ENCODE data around the gene APCDD1.

The APCDD1 gene

DNA sequence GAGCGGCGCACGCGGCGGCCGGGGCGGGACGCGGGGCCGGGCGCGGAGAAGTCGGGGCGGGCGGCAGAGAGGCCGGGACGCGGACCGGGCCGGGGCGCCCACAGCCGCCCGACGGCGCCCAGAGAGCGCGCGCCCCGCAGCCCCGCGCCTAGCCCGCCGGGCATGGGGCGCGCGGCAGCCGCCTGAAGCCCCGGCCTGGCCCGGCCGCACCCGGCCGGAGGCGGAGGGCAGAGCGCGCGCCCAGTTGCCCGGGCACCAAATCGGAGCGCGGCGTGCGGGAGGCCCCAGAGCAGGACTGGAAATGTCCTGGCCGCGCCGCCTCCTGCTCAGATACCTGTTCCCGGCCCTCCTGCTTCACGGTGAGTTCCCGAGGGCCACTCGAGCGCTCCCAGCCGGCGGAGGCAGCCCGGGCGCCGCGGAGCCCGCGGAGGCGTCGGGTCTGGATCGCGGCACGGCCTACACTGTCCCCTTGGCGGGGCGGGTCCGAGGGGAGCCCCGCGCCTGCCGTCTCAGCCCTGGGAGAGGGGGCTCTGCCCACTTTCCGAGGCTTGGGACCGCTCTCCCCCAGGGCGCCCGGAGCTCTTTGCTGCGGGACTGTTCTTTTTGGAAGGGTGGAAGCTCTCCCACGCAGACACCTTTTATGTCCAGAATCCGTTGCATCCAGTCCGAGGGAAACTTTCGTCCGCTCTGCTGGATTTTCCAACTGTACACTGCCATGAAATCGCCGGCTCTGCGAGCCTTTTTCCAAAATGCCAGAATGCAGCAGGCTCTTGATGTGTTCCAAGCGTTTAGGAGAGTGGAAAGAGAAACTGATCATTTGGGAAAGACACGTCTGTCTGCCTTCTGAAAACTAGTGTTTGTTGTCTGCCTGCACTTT, 484 bp downstream of the APCDD1 start:
- TF ChIP-seq, protein P1, sequence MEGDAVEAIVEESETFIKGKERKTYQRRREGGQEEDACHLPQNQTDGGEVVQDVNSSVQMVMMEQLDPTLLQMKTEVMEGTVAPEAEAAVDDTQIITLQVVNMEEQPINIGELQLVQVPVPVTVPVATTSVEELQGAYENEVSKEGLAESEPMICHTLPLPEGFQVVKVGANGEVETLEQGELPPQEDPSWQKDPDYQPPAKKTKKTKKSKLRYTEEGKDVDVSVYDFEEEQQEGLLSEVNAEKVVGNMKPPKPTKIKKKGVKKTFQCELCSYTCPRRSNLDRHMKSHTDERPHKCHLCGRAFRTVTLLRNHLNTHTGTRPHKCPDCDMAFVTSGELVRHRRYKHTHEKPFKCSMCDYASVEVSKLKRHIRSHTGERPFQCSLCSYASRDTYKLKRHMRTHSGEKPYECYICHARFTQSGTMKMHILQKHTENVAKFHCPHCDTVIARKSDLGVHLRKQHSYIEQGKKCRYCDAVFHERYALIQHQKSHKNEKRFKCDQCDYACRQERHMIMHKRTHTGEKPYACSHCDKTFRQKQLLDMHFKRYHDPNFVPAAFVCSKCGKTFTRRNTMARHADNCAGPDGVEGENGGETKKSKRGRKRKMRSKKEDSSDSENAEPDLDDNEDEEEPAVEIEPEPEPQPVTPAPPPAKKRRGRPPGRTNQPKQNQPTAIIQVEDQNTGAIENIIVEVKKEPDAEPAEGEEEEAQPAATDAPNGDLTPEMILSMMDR (IDR thresholded peaks at IDR 0.05; ENCODE audit: low read length, missing control alignments), result no peak
- no peak for DNase-seq (ENCODE audit: low read depth)
- peak overlapping the region; percentile 29 for H3K4me3 ChIP-seq (replicated peaks; ENCODE audit: low read depth, low read length)

DNA sequence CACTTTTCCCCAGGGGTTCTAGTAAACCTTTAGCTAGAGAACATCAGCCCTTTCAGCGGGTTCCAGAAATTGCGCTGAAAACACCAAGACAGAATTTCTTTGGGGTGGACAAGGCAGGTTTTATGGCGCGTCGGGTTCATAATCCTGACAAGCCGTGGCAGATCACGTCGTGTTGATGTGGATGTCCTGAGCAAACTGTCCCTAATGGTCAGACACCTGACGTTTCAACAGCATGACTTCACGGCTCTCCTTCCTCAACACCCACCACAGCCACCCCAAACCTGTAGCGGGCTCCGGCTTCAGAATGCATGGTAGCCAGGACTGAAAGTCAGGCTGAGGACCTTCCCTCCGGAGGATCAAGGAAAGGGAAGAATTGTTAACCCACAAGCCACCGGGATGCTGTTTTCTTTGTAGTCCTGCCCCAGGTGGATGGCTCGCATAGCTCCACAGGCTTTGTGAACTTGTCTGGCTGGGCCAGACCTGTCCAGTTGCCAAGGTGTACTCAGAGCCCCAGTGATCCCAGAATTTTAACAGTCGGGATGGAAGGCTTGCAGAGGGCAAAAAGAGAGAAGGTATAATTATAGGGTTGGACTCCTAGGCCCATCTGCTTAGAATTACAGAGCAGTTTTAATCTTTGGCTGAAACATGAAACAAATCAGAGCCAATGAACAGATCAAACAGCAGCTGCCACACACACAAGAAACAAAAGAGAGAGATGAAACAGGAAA, 1.5 kb downstream of the APCDD1 start:
- no peak overlapping the region for H3K4me3 ChIP-seq (replicated peaks; ENCODE audit: low read depth, low read length)
- TF ChIP-seq, protein P1 (IDR thresholded peaks at IDR 0.05; ENCODE audit: low read length, missing control alignments), result no peak
- no peak for DNase-seq (ENCODE audit: low read depth)

DNA sequence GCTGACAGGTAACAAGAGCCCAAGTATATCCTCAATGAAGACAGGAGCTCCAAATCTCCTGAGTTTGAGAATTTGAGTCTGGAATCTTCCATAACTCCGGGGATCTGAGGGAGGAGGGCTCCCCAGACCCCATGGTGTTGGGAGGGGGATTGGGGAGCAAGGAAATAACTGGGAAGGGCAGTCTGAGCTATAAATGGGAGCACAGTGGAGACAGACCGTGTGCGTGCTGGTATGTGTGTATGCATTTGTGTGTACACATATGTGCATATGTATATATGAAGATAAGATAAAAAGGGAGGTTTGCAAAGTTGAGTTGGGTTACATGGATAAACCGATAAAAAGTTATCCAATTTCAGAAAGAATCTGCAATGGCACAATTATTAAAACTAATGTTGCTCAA, 2.3 kb downstream of the APCDD1 start:
- DNase-seq (ENCODE audit: low read depth), result no peak
- TF ChIP-seq, protein P1 (IDR thresholded peaks at IDR 0.05; ENCODE audit: low read length, missing control alignments), result no peak
- H3K4me3 ChIP-seq (replicated peaks; ENCODE audit: low read depth, low read length), result no peak overlapping the region

DNA sequence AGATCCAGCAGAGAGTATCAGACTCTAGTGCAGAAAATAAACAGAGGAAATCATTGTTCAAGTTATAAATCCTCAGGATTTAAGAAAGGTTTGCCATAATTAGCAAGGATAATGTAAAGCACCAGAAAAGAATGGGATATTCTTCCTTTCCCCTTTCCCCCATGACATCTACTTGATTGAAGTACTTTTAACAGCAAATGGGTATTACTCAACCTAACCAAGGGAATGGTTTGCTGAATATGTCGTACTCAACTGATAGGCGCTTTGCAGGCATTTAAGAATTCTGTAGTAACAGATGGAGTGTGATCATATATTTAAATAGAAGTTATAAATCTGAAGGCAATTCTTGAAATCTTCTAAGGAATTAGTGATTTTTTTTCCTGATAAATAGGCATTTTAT, 2.7 kb downstream of the APCDD1 start:
- TF ChIP-seq, protein P1 (IDR thresholded peaks at IDR 0.05; ENCODE audit: low read length, missing control alignments), result no peak
- H3K4me3 ChIP-seq (replicated peaks; ENCODE audit: low read depth, low read length), result no peak overlapping the region
- no peak for DNase-seq (ENCODE audit: low read depth)

DNA sequence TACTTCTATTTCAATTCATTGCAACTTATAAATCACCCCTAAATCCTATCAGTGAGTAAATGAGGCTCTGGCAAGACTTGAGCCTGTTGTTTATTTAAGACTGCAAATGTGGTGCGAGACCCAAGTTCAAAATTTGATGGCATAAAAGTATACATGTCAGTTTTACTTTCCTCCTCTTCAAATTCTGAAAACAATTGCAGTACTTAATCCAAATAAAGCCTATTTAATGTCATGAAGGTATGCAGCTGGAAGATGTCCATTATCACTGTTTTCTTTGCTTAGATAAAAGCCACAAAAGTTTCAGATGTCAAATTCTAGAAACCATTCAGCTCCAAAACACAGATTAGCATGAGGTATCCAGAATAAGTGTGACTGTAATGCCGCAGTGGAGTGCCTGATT, 3.3 kb downstream of the APCDD1 start:
- no peak for DNase-seq (ENCODE audit: low read depth)
- H3K4me3 ChIP-seq (replicated peaks; ENCODE audit: low read depth, low read length), result no peak overlapping the region
- TF ChIP-seq, protein P1 (IDR thresholded peaks at IDR 0.05; ENCODE audit: low read length, missing control alignments), result no peak

DNA sequence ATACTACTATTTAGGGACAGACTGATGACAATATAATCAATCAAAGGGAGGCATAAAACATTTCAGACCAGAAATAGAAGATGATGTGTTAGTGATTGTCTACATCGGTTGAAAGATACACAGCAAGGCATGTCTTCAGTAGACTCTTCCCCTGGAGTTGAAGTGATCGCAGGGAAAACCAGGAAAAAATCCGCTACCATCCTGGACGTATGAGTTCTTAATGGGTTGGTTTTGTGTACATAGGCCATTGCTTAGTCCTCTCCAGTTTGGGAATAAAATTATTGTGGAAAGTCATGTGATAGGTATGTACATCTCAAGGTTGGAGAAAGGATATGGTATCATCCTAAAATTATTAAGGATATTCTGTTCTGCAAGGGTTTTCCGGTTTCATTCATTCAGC, 4.3 kb downstream of the APCDD1 start:
- TF ChIP-seq, protein P1 (IDR thresholded peaks at IDR 0.05; ENCODE audit: low read length, missing control alignments), result no peak
- no peak for DNase-seq (ENCODE audit: low read depth)
- H3K4me3 ChIP-seq (replicated peaks; ENCODE audit: low read depth, low read length), result no peak overlapping the region

Measured in fibroblast of pulmonary artery (primary cell).